Peyer's patch (tissue), 4 donors: ENCODE measurements around the gene MMP14. TPM values are rescaled to one million over a fixed set of nuclear protein-coding genes. Genes with fewer than 3 reads are reported as not detected.

ENCODE experiments used
- DNase-seq, 3 donors: peaks; one replicate each; pipeline ENCODE4 v3.0.0-alpha.2; 2017 to 2019
- H3K27ac ChIP-seq, 4 donors: fragments of 200-600 bp; sonication (generic); one replicate each; pipeline ENCODE4 v1.5.1; 2016 to 2019
- H3K27me3 ChIP-seq, 2 donors: fragments of 200-600 bp; sonication (generic); one replicate each; pipeline ENCODE4 v1.5.1; 2019
- H3K36me3 ChIP-seq, 3 donors: fragments of 200-600 bp; sonication (generic); one replicate each; pipeline ENCODE4 v1.5.1; 2016 to 2019
- H3K4me1 ChIP-seq, 4 donors: fragments of 200-600 bp; sonication (generic); one replicate each; pipeline ENCODE4 v1.5.1; 2016 to 2019
- H3K4me3 ChIP-seq, 4 donors: fragments of 200-600 bp; sonication (generic); 1 replicate in 3 of 4; 2 replicates in 1 of 4; pipeline ENCODE4 v1.5.1; 2016 to 2019; ENCODE audit warnings: mild to moderate bottlenecking in 1 of 4
- H3K9me3 ChIP-seq, 4 donors: fragments of 200-600 bp; sonication (generic); one replicate each; pipeline ENCODE4 v1.5.1; 2016 to 2019; ENCODE audit warnings: mild to moderate bottlenecking in 1 of 4
- CTCF ChIP-seq, 6 experiments: fragments of 450-650 bp in 4 of 6; fragments of 200-600 bp in 2 of 6; sonication (generic) in 1 of 6; IDR thresholded peaks; one replicate each; pipeline ENCODE4 v1.5.1; 2017 to 2019; ENCODE audit warnings: antibody characterized with exemption in 6 of 6, mild to moderate bottlenecking in 3 of 6, moderate library complexity in 1 of 6
- POLR2A ChIP-seq, 2 donors: fragments of 450-650 bp; IDR thresholded peaks; one replicate each; pipeline ENCODE4 v1.5.1; 2017; ENCODE audit warnings: antibody characterized with exemption in 2 of 2, mild to moderate bottlenecking in 2 of 2, moderate library complexity in 2 of 2
- total RNA-seq, 4 donors: library from RNA; depleted of rRNA; stranded (reverse); fragments of >200 nt; gene quantifications; one replicate each; pipeline ENCODE4 v1.1.0, GENCODE V29; 2016

Gene MMP14
- total RNA-seq, 4 donors from 2014 or later, result 63.0 to 116 (median 82.9) TPM

- no peaks in the 10 kb centered on the region for H3K27me3 ChIP-seq
- H3K4me3 ChIP-seq, result peak overlapping the region; percentile 46 to 86 (median 72)
- no peak for TF ChIP-seq CTCF (IDR thresholded peaks at IDR 0.05)
- peak in 1 of 2 donors; percentile 20 for TF ChIP-seq POLR2A (IDR thresholded peaks at IDR 0.05)
- H3K4me1 ChIP-seq, result peaks cover 0 to 29% (median 4%) of the 10 kb centered on the region in 4 donors
- peak in 2 of 3 donors; percentile 47 to 65 for DNase-seq
- no peaks in the 10 kb centered on the region for H3K9me3 ChIP-seq
- peak overlapping the region; percentile 74 to 94 (median 88) for H3K27ac ChIP-seq
- H3K36me3 ChIP-seq, result peaks cover 0 to 34% (median 0%) of the 10 kb centered on the region in 3 donors
These were observed 2.9 kb downstream of the MMP14 start for GRCh38 chr14:22839159-22839779.

- DNase-seq, result peak in 1 of 3 donors; percentile 21
- Histone ChIP-seq H3K4me1 (peaks cover 0 to 37% (median 4%) of the 10 kb centered on the region in 4 donors), H3K9me3 (no peaks in the 10 kb centered on the region), H3K36me3 (peaks cover 0 to 53% (median 0%) of the 10 kb centered on the region in 3 donors), H3K4me3 (no peak overlapping the region), H3K27me3 (no peaks in the 10 kb centered on the region), H3K27ac (peak overlapping the region in 1 of 4 donors; percentile 25)
- no peak for TF ChIP-seq CTCF (IDR thresholded peaks at IDR 0.05)
- no peak for TF ChIP-seq POLR2A (IDR thresholded peaks at IDR 0.05)
These were observed 4.9 kb downstream of the MMP14 start for GRCh38 chr14:22841311-22841710.

- Histone ChIP-seq H3K27ac (peak overlapping the region in 1 of 4 donors; percentile 25), H3K36me3 (peaks cover 0 to 56% (median 0%) of the 10 kb centered on the region in 3 donors), H3K9me3 (no peaks in the 10 kb centered on the region), H3K4me3 (no peak overlapping the region), H3K4me1 (peaks cover 0 to 41% (median 4%) of the 10 kb centered on the region in 4 donors), H3K27me3 (no peaks in the 10 kb centered on the region)
- DNase-seq, result peak in 1 of 3 donors; percentile 35
- no peak for TF ChIP-seq CTCF (IDR thresholded peaks at IDR 0.05)
- TF ChIP-seq POLR2A (IDR thresholded peaks at IDR 0.05), result no peak
These were observed 5.4 kb downstream of the MMP14 start for GRCh38 chr14:22841769-22842168.

GRCh38 chr14:22842211-22843122, 6.1 kb downstream of the MMP14 start:
- Histone ChIP-seq H3K4me3 (no peak overlapping the region), H3K36me3 (peaks cover 0 to 56% (median 0%) of the 10 kb centered on the region in 3 donors), H3K27ac (no peak overlapping the region), H3K9me3 (no peaks in the 10 kb centered on the region), H3K27me3 (no peaks in the 10 kb centered on the region), H3K4me1 (peaks cover 0 to 48% (median 4%) of the 10 kb centered on the region in 4 donors)
- peak in 1 of 3 donors; percentile 43 for DNase-seq
- TF ChIP-seq POLR2A (IDR thresholded peaks at IDR 0.05) (no peak), CTCF (IDR thresholded peaks at IDR 0.05) (no peak)

- Histone ChIP-seq H3K27me3 (no peaks in the 10 kb centered on the region), H3K27ac (no peak overlapping the region), H3K4me1 (peaks cover 0 to 53% (median 3%) of the 10 kb centered on the region in 4 donors), H3K9me3 (no peaks in the 10 kb centered on the region), H3K4me3 (no peak overlapping the region), H3K36me3 (peaks cover 0 to 56% (median 0%) of the 10 kb centered on the region in 3 donors)
- peak in 1 of 3 donors; percentile 29 for DNase-seq
- TF ChIP-seq CTCF (IDR thresholded peaks at IDR 0.05), result no peak
- no peak for TF ChIP-seq POLR2A (IDR thresholded peaks at IDR 0.05)
These were observed 6.9 kb downstream of the MMP14 start for GRCh38 chr14:22843123-22843925.
